ENCODE measurements around the gene UBE2V1. TPM values are rescaled to one million over a fixed set of nuclear protein-coding genes. Genes with fewer than 3 reads are reported as not detected.

The UBE2V1 gene
- total RNA-seq, 3 donors from 2014 or later (not counting 1 experiment from before 2014, with no cell fraction given), result 194 to 238 (median 236) TPM

DNA sequence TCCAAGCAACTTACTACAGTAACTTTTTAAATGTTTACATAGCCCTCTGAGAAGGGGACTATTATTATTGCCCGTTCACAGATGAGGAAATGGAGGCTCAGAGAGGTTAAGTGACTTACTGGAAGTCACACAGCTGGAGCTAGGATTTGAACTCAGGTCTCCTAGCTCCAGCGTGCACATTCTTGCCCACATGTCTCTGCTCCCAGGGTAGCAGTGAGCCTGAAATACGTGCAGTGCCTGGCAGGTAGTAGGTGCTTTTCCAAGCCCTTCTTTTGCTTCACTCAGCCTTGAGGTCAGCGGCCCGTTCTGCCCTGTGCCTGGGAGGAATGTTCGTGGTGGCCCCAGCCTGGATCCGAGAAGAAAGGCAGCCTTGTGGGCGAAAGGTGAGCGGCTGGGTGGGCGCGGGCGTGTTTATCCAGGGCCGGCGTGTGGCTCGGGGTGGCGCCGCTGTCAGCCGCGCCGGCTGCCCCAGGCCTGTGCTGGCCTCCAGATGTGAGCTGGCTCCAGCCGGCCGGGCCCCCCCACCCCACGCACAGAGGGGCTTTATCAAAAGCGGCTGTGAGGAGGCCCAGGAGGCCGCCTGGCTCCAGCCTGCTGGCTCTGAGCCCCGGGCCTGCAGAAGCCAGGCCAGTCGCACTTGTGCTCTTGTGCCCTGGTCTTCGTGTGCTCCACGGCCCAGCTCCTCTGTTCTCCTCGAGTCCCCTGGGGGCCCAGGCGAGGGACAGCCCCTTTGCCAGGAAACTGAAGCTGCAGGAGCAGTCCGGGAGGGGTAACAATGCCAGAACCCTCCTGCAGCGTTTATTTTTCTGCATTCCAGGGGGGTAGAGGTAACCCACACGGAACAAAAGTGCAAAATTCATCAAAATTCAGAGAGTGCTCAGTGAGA, 58.1 kb downstream of the UBE2V1 start:
- no peak for ATAC-seq
- H3K4me3 Mint-ChIP-seq, result no peak overlapping the region
- Histone ChIP-seq H3K4me1 (ENCODE audit: control insufficient read depth, insufficient read depth, low read length) (peaks cover 8% of the 10 kb centered on the region), H3K4me3 (ENCODE audit: low read length) (no peak overlapping the region), H3K27ac (ENCODE audit: low read length) (no peak overlapping the region), H3K9me3 (ENCODE audit: control insufficient read depth, insufficient read depth, low read length) (no peaks in the 10 kb centered on the region), H3K27me3 (ENCODE audit: control insufficient read depth, insufficient read depth, low read length) (no peaks in the 10 kb centered on the region), H3K36me3 (ENCODE audit: control insufficient read depth, insufficient read depth, low read length) (no peaks in the 10 kb centered on the region)
- no peak overlapping the region for H3K27ac Mint-ChIP-seq
- intact Hi-C loops (cut with micrococcal nuclease), result no loop called here
- H3K27me3 Mint-ChIP-seq (ENCODE audit: low read depth in 2 of 2), result no peaks in the 10 kb centered on the region
- H3K4me1 Mint-ChIP-seq, result peaks cover 1 to 2% of the 10 kb centered on the region in 2 donors
- DNase-seq, result no peak
- TF ChIP-seq, protein P1, sequence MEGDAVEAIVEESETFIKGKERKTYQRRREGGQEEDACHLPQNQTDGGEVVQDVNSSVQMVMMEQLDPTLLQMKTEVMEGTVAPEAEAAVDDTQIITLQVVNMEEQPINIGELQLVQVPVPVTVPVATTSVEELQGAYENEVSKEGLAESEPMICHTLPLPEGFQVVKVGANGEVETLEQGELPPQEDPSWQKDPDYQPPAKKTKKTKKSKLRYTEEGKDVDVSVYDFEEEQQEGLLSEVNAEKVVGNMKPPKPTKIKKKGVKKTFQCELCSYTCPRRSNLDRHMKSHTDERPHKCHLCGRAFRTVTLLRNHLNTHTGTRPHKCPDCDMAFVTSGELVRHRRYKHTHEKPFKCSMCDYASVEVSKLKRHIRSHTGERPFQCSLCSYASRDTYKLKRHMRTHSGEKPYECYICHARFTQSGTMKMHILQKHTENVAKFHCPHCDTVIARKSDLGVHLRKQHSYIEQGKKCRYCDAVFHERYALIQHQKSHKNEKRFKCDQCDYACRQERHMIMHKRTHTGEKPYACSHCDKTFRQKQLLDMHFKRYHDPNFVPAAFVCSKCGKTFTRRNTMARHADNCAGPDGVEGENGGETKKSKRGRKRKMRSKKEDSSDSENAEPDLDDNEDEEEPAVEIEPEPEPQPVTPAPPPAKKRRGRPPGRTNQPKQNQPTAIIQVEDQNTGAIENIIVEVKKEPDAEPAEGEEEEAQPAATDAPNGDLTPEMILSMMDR (IDR thresholded peaks at IDR 0.05), result no peak
- H3K9me3 Mint-ChIP-seq, result no peaks in the 10 kb centered on the region
- WGBS (ENCODE audit: insufficient coverage), result 86% methylated on average over 34 of the region's 34 CpGs
- no peaks in the 10 kb centered on the region for H3K36me3 Mint-ChIP-seq

DNA sequence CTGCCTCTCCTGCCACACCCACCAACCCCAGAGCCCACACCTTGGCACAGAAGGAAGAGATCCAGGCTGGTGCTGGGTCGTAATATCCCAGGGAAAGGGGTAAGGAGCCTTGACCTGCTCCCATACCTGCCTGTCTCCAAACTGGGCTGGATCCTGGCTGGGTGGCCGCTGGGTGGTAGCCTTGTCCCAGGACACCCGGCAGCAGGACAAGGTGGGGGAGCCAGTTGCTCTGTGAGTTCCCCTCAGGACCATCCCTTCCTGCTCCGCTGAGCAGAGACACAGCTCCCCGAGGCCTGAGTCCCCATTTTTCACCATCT, 58.8 kb downstream of the UBE2V1 start:
- Mint-ChIP-seq H3K9me3 (no peaks in the 10 kb centered on the region), H3K4me3 (no peak overlapping the region), H3K36me3 (no peaks in the 10 kb centered on the region), H3K27ac (no peak overlapping the region), H3K27me3 (ENCODE audit: low read depth in 2 of 2) (no peaks in the 10 kb centered on the region), H3K4me1 (peaks cover 6 to 9% of the 10 kb centered on the region in 2 donors)
- H3K4me3 ChIP-seq (ENCODE audit: low read length), result no peak overlapping the region
- no peak for ATAC-seq
- DNase-seq, result no peak
- no peak overlapping the region for H3K27ac ChIP-seq (ENCODE audit: low read length)
- H3K36me3 ChIP-seq (ENCODE audit: control insufficient read depth, insufficient read depth, low read length), result no peaks in the 10 kb centered on the region
- TF ChIP-seq, protein P1 (IDR thresholded peaks at IDR 0.05), result no peak
- no peaks in the 10 kb centered on the region for H3K9me3 ChIP-seq (ENCODE audit: control insufficient read depth, insufficient read depth, low read length)
- WGBS (ENCODE audit: insufficient coverage), result 90% methylated on average over 4 of the region's 5 CpGs
- intact Hi-C loops (cut with micrococcal nuclease), result no loop called here
- no peaks in the 10 kb centered on the region for H3K27me3 ChIP-seq (ENCODE audit: control insufficient read depth, insufficient read depth, low read length)
- peaks cover 14% of the 10 kb centered on the region for H3K4me1 ChIP-seq (ENCODE audit: control insufficient read depth, insufficient read depth, low read length)

DNA sequence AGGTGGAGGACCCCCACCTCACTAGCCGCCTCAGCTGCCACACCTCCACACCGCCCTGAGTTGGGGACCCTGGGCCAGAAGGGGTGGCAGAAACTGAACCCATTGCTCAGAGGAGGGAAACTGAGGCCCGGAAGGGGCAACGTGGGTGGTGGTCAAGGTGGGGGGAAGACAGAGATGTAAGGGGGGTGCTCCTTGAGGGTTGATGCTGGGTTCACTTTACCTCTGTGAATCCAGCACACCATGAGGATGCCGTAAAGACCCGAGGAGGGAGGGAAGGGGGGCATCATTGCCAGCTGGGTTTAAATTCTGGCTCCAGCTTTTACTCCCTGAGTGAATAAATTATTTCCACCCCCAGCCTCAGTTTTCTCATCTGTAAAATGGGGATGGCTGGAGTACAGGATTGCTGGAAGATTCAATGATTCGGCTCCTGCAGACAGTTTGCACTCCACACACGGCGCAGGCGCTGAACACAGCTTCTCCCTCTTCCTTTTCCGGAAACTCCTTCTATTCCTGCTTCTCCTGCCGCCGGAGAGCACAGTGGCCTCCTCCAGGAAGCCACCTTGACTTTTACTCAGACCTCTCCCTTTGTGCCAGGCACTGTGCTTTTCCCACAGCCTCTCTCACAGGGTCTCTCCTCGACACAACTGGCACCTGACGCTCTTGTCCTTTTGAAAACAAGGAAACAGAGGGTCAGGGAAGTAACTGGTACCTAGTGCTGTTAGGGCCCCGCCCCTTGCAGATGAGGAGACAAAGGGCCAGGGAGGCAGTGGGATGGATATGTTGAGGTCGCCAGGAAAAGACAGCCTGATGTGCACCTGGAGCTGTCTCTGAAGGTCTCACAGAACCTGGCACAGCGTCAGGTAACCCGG, 59.4 kb downstream of the UBE2V1 start:
- WGBS (ENCODE audit: insufficient coverage), result 86% methylated on average over 17 of the region's 19 CpGs
- Mint-ChIP-seq H3K9me3 (no peaks in the 10 kb centered on the region), H3K4me1 (peaks cover 12 to 14% of the 10 kb centered on the region in 2 donors), H3K27me3 (ENCODE audit: low read depth in 2 of 2) (no peaks in the 10 kb centered on the region), H3K4me3 (no peak overlapping the region), H3K27ac (no peak overlapping the region), H3K36me3 (no peaks in the 10 kb centered on the region)
- Histone ChIP-seq H3K4me3 (ENCODE audit: low read length) (no peak overlapping the region), H3K9me3 (ENCODE audit: control insufficient read depth, insufficient read depth, low read length) (no peaks in the 10 kb centered on the region), H3K4me1 (ENCODE audit: control insufficient read depth, insufficient read depth, low read length) (peaks cover 15% of the 10 kb centered on the region), H3K27me3 (ENCODE audit: control insufficient read depth, insufficient read depth, low read length) (no peaks in the 10 kb centered on the region), H3K36me3 (ENCODE audit: control insufficient read depth, insufficient read depth, low read length) (no peaks in the 10 kb centered on the region), H3K27ac (ENCODE audit: low read length) (no peak overlapping the region)
- no peak for ATAC-seq
- no peak for DNase-seq
- intact Hi-C loops (cut with micrococcal nuclease), result no loop called here
- TF ChIP-seq, protein P1 (IDR thresholded peaks at IDR 0.05), result no peak
